B cell (primary cell): Measurements from ENCODE around the gene PRRC2B. TPM values are rescaled to one million over a fixed set of nuclear protein-coding genes. Genes with fewer than 3 reads are reported as not detected.

Experiments
- ATAC-seq: fragments of 200-7000 bp; cut with Tn5 transposase; one replicate; pipeline ENCODE4 v1.10.0; 2021; ENCODE audit warnings: low read depth, mild to moderate bottlenecking, moderate number of reproducible peaks, moderate library complexity
- CTCF ChIA-PET: fragments of 350-600 bp; sonication (Branson Sonifier 250); formaldehyde crosslinking; loops from one replicate; lab custom pipeline; 2021; ENCODE audit warnings: antibody characterized with exemption, inconsistent platforms; lab: Charles Lee
- POLR2A ChIA-PET: fragments of 350-600 bp; sonication (Branson Sonifier 250); formaldehyde crosslinking; loops from one replicate; lab custom pipeline; 2021; ENCODE audit warnings: antibody characterized with exemption; lab: Charles Lee
- DNase-seq: peaks from one replicate; pipeline ENCODE4 v3.0.0; 2013
- H2AFZ ChIP-seq: 2 replicates; pipeline ENCODE4 v1.6.1; 2012; ENCODE audit warnings: mild to moderate bottlenecking, low read depth, low read length; ENCODE audit not compliant: insufficient read depth, poor library complexity, severe bottlenecking
- H3K27ac ChIP-seq, 2 donors: 1 replicate in 1 of 2; 2 replicates in 1 of 2; pipeline ENCODE4 v1.5.1; 2012 to 2013; ENCODE audit warnings: low read length in 2 of 2, mild to moderate bottlenecking in 2 of 2, moderate library complexity in 1 of 2
- H3K27me3 ChIP-seq, 4 experiments: fragments of 200-600 bp in 1 of 4; sonication (generic) in 1 of 4; replicated peaks in 1 of 4; 1 replicate in 2 of 4; 2 replicates in 2 of 4; pipeline versions ENCODE4 v1.6.1 to v1.7.0; 2013 to 2016; ENCODE audit warnings: low read length in 3 of 4, mild to moderate bottlenecking in 2 of 4, mixed read lengths in 1 of 4, moderate library complexity in 1 of 4; ENCODE audit not compliant: insufficient read depth in 4 of 4, control insufficient read depth in 3 of 4; ENCODE audit errors: control extremely low read depth in 1 of 4
- H3K36me3 ChIP-seq, 2 experiments: replicated peaks in 1 of 2; 1 replicate in 1 of 2; 2 replicates in 1 of 2; pipeline versions ENCODE4 v1.6.1 to v1.7.1; 2013; ENCODE audit warnings: low read length in 1 of 2; ENCODE audit not compliant: insufficient read depth in 2 of 2, control insufficient read depth in 1 of 2; ENCODE audit errors: control extremely low read depth in 1 of 2, extremely low read depth in 1 of 2
- H3K4me1 ChIP-seq, 2 donors: fragments of 200-600 bp in 1 of 2; sonication (generic) in 1 of 2; 1 replicate in 1 of 2; 2 replicates in 1 of 2; pipeline versions ENCODE4 v1.5.1 to v1.6.1; 2013 to 2017; ENCODE audit warnings: low read length in 2 of 2; ENCODE audit not compliant: control insufficient read depth in 2 of 2, insufficient read depth in 2 of 2
- H3K4me2 ChIP-seq: replicated peaks from 2 replicates; pipeline ENCODE3; 2012; ENCODE audit warnings: mild to moderate bottlenecking, low read depth, low read length; ENCODE audit not compliant: poor library complexity, severe bottlenecking
- H3K4me3 ChIP-seq, 5 experiments: fragments of 200-600 bp in 1 of 5; sonication (generic) in 1 of 5; 1 replicate in 3 of 5; 2 replicates in 2 of 5; pipeline versions ENCODE4 v1.5.1 to v1.7.0; 2011 to 2016; ENCODE audit warnings: low read length in 4 of 5, mild to moderate bottlenecking in 4 of 5, low read depth in 2 of 5, control low read depth in 1 of 5, moderate library complexity in 1 of 5; ENCODE audit not compliant: insufficient read depth in 1 of 5; ENCODE audit errors: control extremely low read depth in 1 of 5, extremely low read depth in 1 of 5
- H3K79me2 ChIP-seq: fragments of 200-600 bp; sonication (generic); one replicate; pipeline ENCODE4 v1.6.0; 2016; ENCODE audit warnings: low read length; ENCODE audit not compliant: control insufficient read depth, insufficient read depth
- H3K9ac ChIP-seq: fragments of 200-600 bp; sonication (generic); 2 replicates; pipeline ENCODE4 v1.6.1; 2017; ENCODE audit warnings: mild to moderate bottlenecking, low read length, moderate library complexity
- H3K9me3 ChIP-seq, 3 donors: one replicate each; pipeline versions ENCODE4 v1.6.1 to v1.7.1; 2013; ENCODE audit warnings: low read length in 2 of 3; ENCODE audit not compliant: control insufficient read depth in 2 of 3, insufficient read depth in 1 of 3; ENCODE audit errors: control extremely low read depth in 1 of 3
- H4K20me1 ChIP-seq: 2 replicates; pipeline ENCODE4 v1.6.0; 2012; ENCODE audit warnings: mild to moderate bottlenecking, low read length; ENCODE audit not compliant: insufficient read depth, control insufficient read depth, poor library complexity, severe bottlenecking
- H3K27ac Mint-ChIP-seq: one replicate; pipeline ENCODE4 v1.8.0; 2021; ENCODE audit warnings: mixed read lengths
- H3K27me3 Mint-ChIP-seq: one replicate; pipeline ENCODE4 v1.8.0; 2021; ENCODE audit warnings: mixed read lengths
- H3K4me1 Mint-ChIP-seq: one replicate; pipeline ENCODE4 v1.8.0; 2021; ENCODE audit warnings: mixed read lengths
- H3K4me3 Mint-ChIP-seq: one replicate; pipeline ENCODE4 v1.8.0; 2021; ENCODE audit warnings: mixed read lengths
- H3K9me3 Mint-ChIP-seq: one replicate; pipeline ENCODE4 v1.8.0; 2022; ENCODE audit warnings: mixed read lengths; ENCODE audit not compliant: insufficient read depth
- EZH2 ChIP-seq: IDR thresholded peaks from 2 replicates; pipeline ENCODE4 v1.6.1; 2012; ENCODE audit warnings: borderline replicate concordance, low read depth, mild to moderate bottlenecking, moderate library complexity, low read length; ENCODE audit not compliant: insufficient read depth, poor library complexity, severe bottlenecking
- WGBS: methylation state at CpG from one replicate; pipeline ENCODE4 v1.1.5; 2013; ENCODE audit warnings: missing lambda C conversion rate; ENCODE audit not compliant: insufficient coverage; 5-methylcytosine and 5-hydroxymethylcytosine counted together
- intact Hi-C: fragments of 100-400 bp; cut with micrococcal nuclease; formaldehyde crosslinking; loops from one replicate; pipeline ENCODE4 v1.10.0; 2022
- polyA plus RNA-seq: library from polyadenylated mRNA; depleted of rRNA; stranded (reverse); fragments of >200 nt; gene quantifications from 2 replicates; pipeline ENCODE4 v1.2.3, GENCODE V29; 2012
- total RNA-seq, 2 donors: library from RNA; stranded (reverse); fragments of 120-200 nt in 1 of 2; gene quantifications; 1 replicate in 1 of 2; 2 replicates in 1 of 2; pipeline versions ENCODE4 v1.2.3 to v1.2.4, GENCODE V29; 2013 to 2022
- TF ChIP-seq, protein P1 (sequence below): fragments of 200-600 bp; IDR thresholded peaks from one replicate; pipeline ENCODE4 v1.8.0; 2022; ENCODE audit warnings: antibody characterized with exemption, mild to moderate bottlenecking

Gene PRRC2B
- total and polyA plus RNA-seq, 2 donors (not counting 1 experiment from before 2014, with no cell fraction given): 63.9 to 268 TPM

DNA sequence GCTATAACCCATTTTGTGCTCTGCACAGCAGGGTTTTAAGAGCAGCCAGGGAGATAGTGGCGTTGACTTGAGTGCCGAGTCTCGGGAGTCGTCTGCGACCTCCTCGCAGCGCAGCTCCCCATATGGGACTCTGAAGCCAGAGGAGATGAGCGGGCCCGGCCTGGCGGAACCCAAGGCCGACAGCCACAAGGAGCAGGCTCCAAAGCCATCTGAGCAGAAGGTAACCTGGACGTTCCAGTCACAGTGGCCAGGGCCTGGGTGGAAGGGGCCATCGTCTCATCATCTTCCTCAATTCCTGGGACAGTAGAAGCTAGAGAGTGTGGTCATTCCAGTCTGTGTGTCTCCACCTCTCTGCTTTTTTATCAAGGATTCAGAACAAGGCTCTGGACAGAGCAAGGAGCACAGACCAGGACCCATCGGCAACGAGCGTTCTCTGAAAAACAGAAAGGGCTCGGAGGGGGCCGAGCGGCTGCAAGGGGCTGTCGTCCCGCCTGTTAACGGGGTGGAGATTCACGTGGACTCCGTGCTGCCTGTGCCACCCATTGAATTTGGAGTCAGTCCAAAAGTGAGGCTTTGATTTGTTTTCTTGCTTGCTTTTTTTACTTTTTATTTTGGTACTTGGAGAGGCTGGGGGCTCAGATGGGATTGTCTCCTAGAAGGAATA, 88.6 kb downstream of the PRRC2B start:
- CTCF ChIA-PET: interaction anchor here (2.1 kb wide), 1 partner anchor 132 kb away, joined by 12 read pairs; no protein-coding TSS in a partner anchor
- Mint-ChIP-seq H3K4me3 (no peak overlapping the region), H3K4me1 (peaks cover 1% of the 10 kb centered on the region), H3K9me3 (no peaks in the 10 kb centered on the region), H3K27ac (no peak overlapping the region), H3K27me3 (no peaks in the 10 kb centered on the region)
- DNase-seq: no peak
- H3K79me2 ChIP-seq: peaks cover 52% of the 10 kb centered on the region
- no peak overlapping the region for H3K27ac ChIP-seq
- intact Hi-C loops: no loop called here
- H3K9ac ChIP-seq: no peak overlapping the region
- 98% methylated on average over 23 of the region's 24 CpGs for WGBS
- TF ChIP-seq EZH2: no peak
- TF ChIP-seq, protein P1, sequence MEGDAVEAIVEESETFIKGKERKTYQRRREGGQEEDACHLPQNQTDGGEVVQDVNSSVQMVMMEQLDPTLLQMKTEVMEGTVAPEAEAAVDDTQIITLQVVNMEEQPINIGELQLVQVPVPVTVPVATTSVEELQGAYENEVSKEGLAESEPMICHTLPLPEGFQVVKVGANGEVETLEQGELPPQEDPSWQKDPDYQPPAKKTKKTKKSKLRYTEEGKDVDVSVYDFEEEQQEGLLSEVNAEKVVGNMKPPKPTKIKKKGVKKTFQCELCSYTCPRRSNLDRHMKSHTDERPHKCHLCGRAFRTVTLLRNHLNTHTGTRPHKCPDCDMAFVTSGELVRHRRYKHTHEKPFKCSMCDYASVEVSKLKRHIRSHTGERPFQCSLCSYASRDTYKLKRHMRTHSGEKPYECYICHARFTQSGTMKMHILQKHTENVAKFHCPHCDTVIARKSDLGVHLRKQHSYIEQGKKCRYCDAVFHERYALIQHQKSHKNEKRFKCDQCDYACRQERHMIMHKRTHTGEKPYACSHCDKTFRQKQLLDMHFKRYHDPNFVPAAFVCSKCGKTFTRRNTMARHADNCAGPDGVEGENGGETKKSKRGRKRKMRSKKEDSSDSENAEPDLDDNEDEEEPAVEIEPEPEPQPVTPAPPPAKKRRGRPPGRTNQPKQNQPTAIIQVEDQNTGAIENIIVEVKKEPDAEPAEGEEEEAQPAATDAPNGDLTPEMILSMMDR: no peak
- peaks cover 1 to 93% of the 10 kb centered on the region in 2 experiments for H3K36me3 ChIP-seq
- H2AFZ ChIP-seq: no peak overlapping the region
- H4K20me1 ChIP-seq: peaks cover 86% of the 10 kb centered on the region
- H3K27me3 ChIP-seq: no peaks in the 10 kb centered on the region
- no peaks in the 10 kb centered on the region for H3K9me3 ChIP-seq
- H3K4me3 ChIP-seq: no peak overlapping the region
- H3K4me2 ChIP-seq: no peak overlapping the region
- POLR2A ChIA-PET: no interaction called here
- no peak for ATAC-seq
- H3K4me1 ChIP-seq: no peaks in the 10 kb centered on the region

DNA sequence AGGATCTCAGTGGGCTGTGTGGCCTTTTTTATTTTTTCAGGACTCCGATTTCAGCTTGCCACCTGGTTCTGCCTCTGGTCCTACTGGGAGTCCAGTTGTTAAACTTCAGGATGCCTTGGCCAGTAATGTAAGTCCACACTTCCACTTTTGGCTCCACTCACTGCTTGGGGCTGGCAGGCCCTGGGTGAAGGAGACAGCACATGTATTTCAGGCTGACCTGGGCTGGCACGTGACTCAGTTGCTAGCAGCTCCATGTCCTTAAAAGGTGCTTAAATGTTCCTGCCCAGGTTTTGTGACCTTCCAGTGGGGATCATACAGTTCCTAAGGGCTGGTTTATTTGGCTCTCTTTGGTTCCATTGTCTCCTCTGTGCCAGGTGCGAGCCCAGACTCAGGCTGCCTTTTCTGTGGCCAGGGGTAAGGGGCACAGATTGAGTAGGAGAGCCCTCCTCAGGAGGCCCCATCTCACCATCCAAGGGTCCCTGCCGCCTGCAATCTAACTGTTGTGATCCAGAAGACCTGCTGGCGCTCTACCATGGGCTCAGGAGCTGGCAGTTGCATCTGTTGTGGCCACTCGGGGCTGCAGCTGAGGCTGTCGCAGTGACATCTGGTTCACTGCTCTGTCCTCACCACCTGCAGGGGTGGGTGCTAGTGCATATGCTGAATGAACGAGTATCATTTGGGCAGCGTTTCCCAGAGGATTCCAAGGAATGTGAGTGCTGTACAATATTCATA, 89.6 kb downstream of the PRRC2B start:
- intact Hi-C loops: no loop called here
- ATAC-seq (no peak), DNase-seq (no peak)
- ChIA-PET CTCF (no interaction called here), POLR2A (no interaction called here)
- Histone ChIP-seq H3K4me3 (no peak overlapping the region), H2AFZ (no peak overlapping the region), H3K4me1 (no peaks in the 10 kb centered on the region), H4K20me1 (peaks cover 80% of the 10 kb centered on the region), H3K36me3 (peaks cover 1 to 93% of the 10 kb centered on the region in 2 experiments), H3K4me2 (no peak overlapping the region), H3K27me3 (no peaks in the 10 kb centered on the region), H3K9ac (no peak overlapping the region), H3K9me3 (no peaks in the 10 kb centered on the region), H3K79me2 (peaks cover 48% of the 10 kb centered on the region), H3K27ac (no peak overlapping the region)
- Mint-ChIP-seq H3K9me3 (no peaks in the 10 kb centered on the region), H3K4me1 (no peaks in the 10 kb centered on the region), H3K27me3 (no peaks in the 10 kb centered on the region), H3K4me3 (no peak overlapping the region), H3K27ac (no peak overlapping the region)
- 97% methylated on average over 9 of the region's 9 CpGs for WGBS
- TF ChIP-seq EZH2: no peak
- TF ChIP-seq, protein P1: no peak
